Type B pancreatic cell (in vitro differentiated cells): Measurements from ENCODE around the gene SYNJ1. TPM values are rescaled to one million over a fixed set of nuclear protein-coding genes. Genes with fewer than 3 reads are reported as not detected.

Experiments
- DNase-seq: peaks from one replicate; pipeline ENCODE4 v3.0.0; 2021; ENCODE audit warnings: mixed read lengths; ENCODE audit not compliant: unreplicated experiment; ENCODE audit errors: extremely low spot score
- H3K27ac Mint-ChIP-seq: 2 replicates; pipeline ENCODE4 v1.8.0; 2021; ENCODE audit warnings: mild to moderate bottlenecking, mixed read lengths
- H3K27me3 Mint-ChIP-seq: 2 replicates; pipeline ENCODE4 v1.8.0; 2021; ENCODE audit warnings: mixed read lengths
- H3K36me3 Mint-ChIP-seq: 2 replicates; pipeline ENCODE4 v1.8.0; 2021; ENCODE audit warnings: mixed read lengths
- H3K4me1 Mint-ChIP-seq: one replicate; pipeline ENCODE4 v1.8.0; 2021; ENCODE audit warnings: mixed read lengths; ENCODE audit not compliant: unreplicated experiment
- H3K4me3 Mint-ChIP-seq: 2 replicates; pipeline ENCODE4 v1.8.0; 2021; ENCODE audit warnings: mild to moderate bottlenecking, mixed read lengths
- H3K9me3 Mint-ChIP-seq: 2 replicates; pipeline ENCODE4 v1.8.0; 2021; ENCODE audit warnings: mixed read lengths
- CTCF ChIP-seq: fragments of 200-600 bp; sonication (generic); conservative IDR thresholded peaks from 2 replicates; pipeline ENCODE4 v1.5.0; 2021; ENCODE audit warnings: antibody characterized with exemption, mild to moderate bottlenecking
- total RNA-seq: library from RNA; stranded (reverse); gene quantifications from 2 replicates; pipeline ENCODE4 v1.2.1, GENCODE V29; 2021; ENCODE audit warnings: low replicate concordance

Gene SYNJ1
- total RNA-seq, 1 donor from 2014 or later, result 12.0 TPM

GRCh38 chr21:32597205-32597604, 130.6 kb downstream of the SYNJ1 start:
- no peaks in the 10 kb centered on the region for H3K27me3 Mint-ChIP-seq
- no peak for DNase-seq
- H3K36me3 Mint-ChIP-seq, result peaks cover 4% of the 10 kb centered on the region
- no peak overlapping the region for H3K4me3 Mint-ChIP-seq
- H3K9me3 Mint-ChIP-seq, result no peaks in the 10 kb centered on the region
- no peak for TF ChIP-seq CTCF
- no peak overlapping the region for H3K27ac Mint-ChIP-seq
- H3K4me1 Mint-ChIP-seq, result peaks cover 7% of the 10 kb centered on the region

DNA sequence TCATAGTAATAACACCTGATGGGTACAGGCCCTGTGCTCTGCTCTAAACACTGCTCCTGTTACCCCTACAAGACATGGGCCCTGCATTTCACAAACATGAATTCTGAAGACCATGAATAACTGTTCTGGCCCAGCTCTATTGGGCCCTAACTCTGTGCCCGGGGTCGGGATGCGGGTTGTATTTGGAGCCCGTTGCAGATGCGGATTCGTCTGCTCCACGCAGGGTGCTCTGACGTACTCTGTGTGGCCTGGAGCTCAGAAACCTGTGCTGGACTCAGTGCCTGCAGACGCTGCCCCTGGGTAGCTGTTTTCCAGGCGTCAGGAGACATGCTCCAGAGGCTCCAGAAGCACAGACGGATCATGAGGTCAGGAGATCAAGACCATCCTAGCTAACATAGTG, 132.4 kb downstream of the SYNJ1 start:
- H3K9me3 Mint-ChIP-seq, result no peaks in the 10 kb centered on the region
- H3K27ac Mint-ChIP-seq, result no peak overlapping the region
- H3K4me3 Mint-ChIP-seq, result no peak overlapping the region
- H3K36me3 Mint-ChIP-seq, result no peaks in the 10 kb centered on the region
- H3K27me3 Mint-ChIP-seq, result no peaks in the 10 kb centered on the region
- peaks cover 7% of the 10 kb centered on the region for H3K4me1 Mint-ChIP-seq
- TF ChIP-seq CTCF, result no peak
- DNase-seq, result no peak

GRCh38 chr21:32593690-32594089, 134.1 kb downstream of the SYNJ1 start:
- Mint-ChIP-seq H3K4me1 (peaks cover 7% of the 10 kb centered on the region), H3K27me3 (no peaks in the 10 kb centered on the region), H3K9me3 (no peaks in the 10 kb centered on the region), H3K4me3 (no peak overlapping the region), H3K27ac (no peak overlapping the region), H3K36me3 (no peaks in the 10 kb centered on the region)
- TF ChIP-seq CTCF, result no peak
- DNase-seq, result no peak

- no peak for TF ChIP-seq CTCF
- peak overlapping the region; percentile 59 for H3K27ac Mint-ChIP-seq
- peaks cover 7% of the 10 kb centered on the region for H3K4me1 Mint-ChIP-seq
- no peaks in the 10 kb centered on the region for H3K27me3 Mint-ChIP-seq
- no peaks in the 10 kb centered on the region for H3K9me3 Mint-ChIP-seq
- no peaks in the 10 kb centered on the region for H3K36me3 Mint-ChIP-seq
- H3K4me3 Mint-ChIP-seq, result no peak overlapping the region
- no peak for DNase-seq
Observed at GRCh38 chr21:32592929-32593502, 134.8 kb downstream of the SYNJ1 start.

- H3K27ac Mint-ChIP-seq, result no peak overlapping the region
- DNase-seq, result no peak
- H3K36me3 Mint-ChIP-seq, result no peaks in the 10 kb centered on the region
- no peak overlapping the region for H3K4me3 Mint-ChIP-seq
- no peaks in the 10 kb centered on the region for H3K9me3 Mint-ChIP-seq
- H3K4me1 Mint-ChIP-seq, result peaks cover 7% of the 10 kb centered on the region
- H3K27me3 Mint-ChIP-seq, result no peaks in the 10 kb centered on the region
- no peak for TF ChIP-seq CTCF
Observed at GRCh38 chr21:32590130-32590529, 137.7 kb downstream of the SYNJ1 start.

DNA sequence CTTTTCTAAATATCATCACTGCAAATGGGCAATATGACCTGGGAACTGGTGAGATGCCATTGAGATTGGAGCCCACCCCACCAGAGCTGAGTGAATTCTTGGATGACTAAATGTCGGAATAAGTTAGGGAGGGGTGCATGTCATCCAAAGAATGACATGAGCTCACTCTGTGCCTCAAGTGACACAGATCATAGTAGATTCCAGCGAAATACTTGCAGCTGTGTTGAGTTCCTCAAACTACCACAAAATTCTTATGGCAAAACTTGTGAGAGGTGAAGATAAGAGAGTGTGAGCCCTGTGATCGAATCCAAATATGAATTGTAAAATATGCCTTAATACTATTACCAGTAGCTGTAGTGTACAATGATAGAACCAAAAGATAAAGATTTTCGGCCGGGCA, 140.2 kb downstream of the SYNJ1 start:
- Mint-ChIP-seq H3K36me3 (no peaks in the 10 kb centered on the region), H3K27ac (no peak overlapping the region), H3K4me3 (no peak overlapping the region), H3K9me3 (no peaks in the 10 kb centered on the region), H3K4me1 (no peaks in the 10 kb centered on the region), H3K27me3 (no peaks in the 10 kb centered on the region)
- no peak for DNase-seq
- TF ChIP-seq CTCF, result no peak
